K562 (cell line): Measurements from ENCODE around the gene C21orf58. TPM values are rescaled to one million over a fixed set of nuclear protein-coding genes. Genes with fewer than 3 reads are reported as not detected.

Experiments used
- ATAC-seq: fragments of 200-7000 bp; cut with Tn5 transposase; 3 replicates; pipeline ENCODE4 v1.9.1; 2020; ENCODE audit warnings: moderate library complexity
- BruUV-seq: library from RNA; stranded (reverse); fragments of 400-500 nt; replicated peaks from 2 replicates; lab custom pipeline; 2021; lab: Mats Ljungman, UMichigan
- CTCF ChIA-PET: fragments of 300-600 bp; formaldehyde crosslinking; extraction: SDS; loops from one replicate; lab custom pipeline; 2021; ENCODE audit warnings: low intra/inter-chr PET ratio; lab: Yijun Ruan, JAX
- POLR2A ChIA-PET: fragments of 300-600, 350-650 bp; sonication (Branson Sonifier 250); formaldehyde crosslinking; extraction: SDS; loops from one replicate; lab custom pipeline; 2021; ENCODE audit warnings: antibody characterized with exemption, inconsistent platforms; lab: Yijun Ruan, JAX
- DNase-seq, 4 experiments: peaks; one replicate each; pipeline versions ENCODE4 v3.0.0 to v3.0.0-alpha.2; 2011 to 2018; ENCODE audit warnings: low spot score in 3 of 4, mixed read lengths in 3 of 4; ENCODE audit errors: extremely low read depth in 1 of 4
- FAIRE-seq: peaks from 2 replicates; lab custom pipeline; 2011; peaks lifted over from hg19 to GRCh38; lab: Jason Lieb, UNC
- H2AFZ ChIP-seq: 2 replicates; pipeline ENCODE4 v1.6.0; 2011; ENCODE audit warnings: low read depth, low read length, control low read depth, inconsistent platforms
- H3K27ac ChIP-seq: fragments of 200-600 bp; 3 replicates; pipeline ENCODE4 v1.8.0; 2011; ENCODE audit warnings: low read depth, mild to moderate bottlenecking, control low read depth, inconsistent platforms, low read length, moderate library complexity, mixed read lengths; ENCODE audit errors: extremely low read depth
- H3K27me3 ChIP-seq, 2 experiments: fragments of 300-600 bp in 1 of 2; 2 replicates in 1 of 2; 3 replicates in 1 of 2; pipeline versions ENCODE4 v1.6.0 to v1.8.0; 2011; ENCODE audit warnings: inconsistent platforms in 2 of 2, low read length in 2 of 2, mild to moderate bottlenecking in 1 of 2, mixed read lengths in 1 of 2, moderate library complexity in 1 of 2; ENCODE audit not compliant: control insufficient read depth in 2 of 2, insufficient read depth in 2 of 2
- H3K36me3 ChIP-seq: fragments of 300-600 bp; 3 replicates; pipeline ENCODE4 v1.8.0; 2011; ENCODE audit warnings: mild to moderate bottlenecking, low read length, inconsistent platforms; ENCODE audit not compliant: control insufficient read depth, insufficient read depth
- H3K4me1 ChIP-seq, 2 experiments: fragments of 200-600 bp in 1 of 2; replicated peaks in 1 of 2; 2 replicates in 1 of 2; 3 replicates in 1 of 2; pipeline versions ENCODE4 v1.5.1 to v1.8.0; 2011; ENCODE audit warnings: inconsistent platforms in 2 of 2, low read length in 2 of 2, mild to moderate bottlenecking in 1 of 2, mixed read lengths in 1 of 2, moderate library complexity in 1 of 2; ENCODE audit not compliant: control insufficient read depth in 2 of 2, insufficient read depth in 2 of 2
- H3K4me2 ChIP-seq: 2 replicates; pipeline ENCODE4 v1.6.1; 2011; ENCODE audit warnings: low read length, control low read depth, inconsistent platforms, mixed read lengths; ENCODE audit not compliant: insufficient read depth
- H3K4me3 ChIP-seq: fragments of 200-600 bp; sonication (generic), shearing (Covaris generic); 2 replicates; pipeline ENCODE4 v1.5.1; 2016; ENCODE audit warnings: control low read depth, inconsistent platforms
- H3K79me2 ChIP-seq: fragments of 200-600 bp; 3 replicates; pipeline ENCODE4 v1.8.0; 2011; ENCODE audit warnings: low read length, inconsistent platforms; ENCODE audit not compliant: control insufficient read depth, insufficient read depth
- H3K9ac ChIP-seq, 2 experiments: 2 replicates each; pipeline versions ENCODE4 v1.6.0 to v1.6.1; 2011; ENCODE audit warnings: low read depth in 2 of 2, low read length in 2 of 2, control low read depth in 1 of 2, inconsistent platforms in 1 of 2, mild to moderate bottlenecking in 1 of 2, mixed read lengths in 1 of 2; ENCODE audit not compliant: insufficient read depth in 1 of 2
- H3K9me1 ChIP-seq: one replicate; pipeline ENCODE4 v1.6.0; 2011; ENCODE audit warnings: inconsistent platforms, mild to moderate bottlenecking, low read length, moderate library complexity; ENCODE audit not compliant: control insufficient read depth, insufficient read depth
- H3K9me3 ChIP-seq: replicated peaks from 2 replicates; pipeline ENCODE4 v1.5.1; 2011; ENCODE audit warnings: low read depth, low read length, inconsistent platforms; ENCODE audit not compliant: control insufficient read depth, insufficient read depth
- H4K20me1 ChIP-seq: replicated peaks from 2 replicates; pipeline ENCODE4 v1.6.1; 2011; ENCODE audit warnings: low read length, inconsistent platforms, mixed read lengths; ENCODE audit not compliant: control insufficient read depth, insufficient read depth
- CBFB ChIP-seq: sonication (generic); formaldehyde crosslinking; IDR thresholded peaks from 2 replicates; pipeline ENCODE4 v1.4.0; 2020; ENCODE audit warnings: mild to moderate bottlenecking, missing genetic modification reagents
- CC2D1A ChIP-seq: fragments of 450-650 bp; IDR thresholded peaks from 2 replicates; pipeline ENCODE4 v1.6.1; 2017; ENCODE audit warnings: mild to moderate bottlenecking
- CHCHD3 ChIP-seq: fragments of 250-450 bp; sonication (Bioruptor Pico); IDR thresholded peaks from 2 replicates; pipeline ENCODE4 v2.1.2; 2022; ENCODE audit warnings: mild to moderate bottlenecking
- HEY1 ChIP-seq: fragments of 250-450 bp; sonication (Bioruptor Pico); IDR thresholded peaks from 2 replicates; pipeline ENCODE4 v1.5.0; 2020; ENCODE audit warnings: mild to moderate bottlenecking, moderate library complexity, borderline replicate concordance
- HMGN3 ChIP-seq: IDR thresholded peaks from 2 replicates; pipeline ENCODE4 v1.6.1; 2011; ENCODE audit warnings: borderline replicate concordance, low read depth, mild to moderate bottlenecking, mixed read lengths, low read length; ENCODE audit not compliant: insufficient read length; ENCODE audit errors: extremely low read depth
- MAFF ChIP-seq: IDR thresholded peaks from 2 replicates; pipeline ENCODE4 v1.6.1; 2012; ENCODE audit warnings: low read length, improper control_type of control experiment
- POLR2B ChIP-seq: fragments of 450-650 bp; IDR thresholded peaks from 2 replicates; pipeline ENCODE4 v1.6.1; 2018; ENCODE audit warnings: low read depth; ENCODE audit not compliant: partially characterized antibody
- RCOR1 ChIP-seq, 2 experiments: IDR thresholded peaks; 2 replicates each; pipeline ENCODE4 v1.6.1; 2012; ENCODE audit warnings: low read depth in 2 of 2, low read length in 2 of 2, borderline replicate concordance in 1 of 2, improper control_type of control experiment in 1 of 2
- SP1 ChIP-seq: sonication (generic); formaldehyde crosslinking; IDR thresholded peaks from 2 replicates; pipeline ENCODE4 v1.8.1; 2022; ENCODE audit warnings: mild to moderate bottlenecking, missing genetic modification reagents
- TBP ChIP-seq: optimal IDR thresholded peaks from 2 replicates; pipeline ENCODE3; 2011; ENCODE audit warnings: low read depth, low read length, improper control_type of control experiment
- TCF7 ChIP-seq: sonication (generic); IDR thresholded peaks from 2 replicates; pipeline ENCODE4 v1.6.1; 2016; ENCODE audit warnings: antibody characterized with exemption, borderline replicate concordance
- ZNF311 ChIP-seq: fragments of 250-450 bp; sonication (Bioruptor Pico); IDR thresholded peaks from 2 replicates; pipeline ENCODE4 v1.4.0; 2020; ENCODE audit warnings: mild to moderate bottlenecking, moderate library complexity
- ZNF583 ChIP-seq: fragments of 250-450 bp; sonication (Bioruptor Pico); IDR thresholded peaks from 2 replicates; pipeline ENCODE4 v1.4.0; 2020
- WGBS: fragments of 100-300 bp; shearing (Covaris generic); methylation state at CpG from one replicate; pipeline ENCODE4 v1.1.6; 2016; ENCODE audit warnings: low coverage, mixed read lengths; ENCODE audit not compliant: insufficient coverage; ENCODE audit errors: missing lambda C conversion rate; 5-methylcytosine and 5-hydroxymethylcytosine counted together
- in situ Hi-C: fragments of 300-500 bp; cut with MboI; formaldehyde crosslinking; loops from 4 replicates; pipeline ENCODE4 v1.15.0; 2018; ENCODE audit warnings: inconsistent platforms, mixed read lengths
- intact Hi-C: fragments of 100-400 bp; cut with micrococcal nuclease; formaldehyde crosslinking; loops from 2 replicates; pipeline ENCODE4 v1.14.2; 2022
- polyA plus RNA-seq, 8 experiments: library from polyadenylated mRNA; depleted of rRNA in 4 of 8; stranded (reverse) in 5 of 8; unstranded in 3 of 8; fragments of >200 nt; fragmentation: Nextera tagmentation in 2 of 8; fragmentation: Illumina TruSeq in 1 of 8; extraction: Ambion mirVana in 2 of 8; extraction: Trizol in 1 of 8; gene quantifications; 2 replicates each; pipeline versions ENCODE4 v1.2.1 to v1.2.3, GENCODE V29; 2011 to 2014; ENCODE audit warnings: inconsistent platforms in 1 of 8, missing spikeins in 1 of 8
- total RNA-seq, 7 experiments: library from RNA; depleted of rRNA in 6 of 7; stranded (reverse); fragments of >200 nt in 6 of 7; fragmentation: Illumina TruSeq in 2 of 7; extraction: Trizol in 2 of 7; gene quantifications; 2 replicates each; pipeline versions ENCODE4 v1.2.1 to v1.2.3, GENCODE V29; 2011 to 2021; ENCODE audit warnings: low replicate concordance in 1 of 7
- TF ChIP-seq, protein P1 (sequence below): fragments of 250-450 bp; sonication (Bioruptor Pico); IDR thresholded peaks from 2 replicates; pipeline ENCODE4 v1.8.0; 2022; ENCODE audit warnings: moderate library complexity, mild to moderate bottlenecking, inconsistent platforms

The C21orf58 gene
- total and polyA plus RNA-seq, 9 of the 15 experiments (the other 6 are each of a cell fraction or from before 2014, with no cell fraction given) = 1.2 to 30.5 (median 12.4) TPM

DNA sequence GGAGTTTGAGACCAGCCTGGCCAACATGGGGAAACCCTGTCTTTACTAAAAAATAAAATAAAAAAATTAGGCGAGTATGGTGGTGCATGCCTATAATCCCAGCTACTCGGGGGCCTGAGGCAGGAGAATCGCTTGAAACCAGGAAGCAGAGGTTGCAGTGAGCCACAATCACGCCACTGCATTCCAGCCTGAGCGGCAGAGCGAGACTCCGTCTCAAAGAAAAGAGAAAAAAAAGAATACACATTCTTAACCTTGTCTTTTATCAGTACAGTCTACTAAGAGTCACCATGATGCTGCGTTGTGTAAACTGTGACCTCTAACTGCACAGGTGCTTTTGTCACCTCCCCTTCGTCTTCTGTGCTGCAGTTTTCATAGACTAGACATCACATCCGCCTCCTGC, 37.5 kb upstream of the C21orf58 start:
- Histone ChIP-seq H3K36me3 (peaks cover 79% of the 10 kb centered on the region; the same call in 2 of the 3 replicates), H4K20me1 (no peaks in the 10 kb centered on the region), H3K79me2 (no peaks in the 10 kb centered on the region), H3K9me1 (peaks cover 9% of the 10 kb centered on the region), H3K4me1 (peaks cover 0 to 12% of the 10 kb centered on the region in 2 experiments; a peak in 1 of 5 replicates), H3K27ac (no peak overlapping the region), H3K27me3 (no peaks in the 10 kb centered on the region), H3K9ac (no peak overlapping the region), H2AFZ (no peak overlapping the region), H3K9me3 (no peaks in the 10 kb centered on the region), H3K4me2 (no peak overlapping the region), H3K4me3 (no peak overlapping the region)
- TF ChIP-seq HMGN3 = no peak
- TF ChIP-seq CBFB (CRISPR knock-in tag) = no peak
- TF ChIP-seq SP1 (CRISPR knock-in tag) = no peak
- no peak for TF ChIP-seq HEY1 (CRISPR knock-in tag)
- no peak for TF ChIP-seq ZNF311 (CRISPR knock-in tag)
- TF ChIP-seq ZNF583 (CRISPR knock-in tag) = no peak
- no peak for TF ChIP-seq CHCHD3
- TF ChIP-seq, protein P1, sequence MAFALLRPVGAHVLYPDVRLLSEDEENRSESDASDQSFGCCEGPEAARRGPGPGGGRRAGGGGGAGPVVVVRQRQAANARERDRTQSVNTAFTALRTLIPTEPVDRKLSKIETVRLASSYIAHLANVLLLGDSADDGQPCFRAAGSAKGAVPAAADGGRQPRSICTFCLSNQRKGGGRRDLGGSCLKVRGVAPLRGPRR = no peak
- TF ChIP-seq MAFF = no peak
- TF ChIP-seq TBP = no peak
- TF ChIP-seq RCOR1 (IDR thresholded peaks at IDR 0.05; ENCODE audit: borderline replicate concordance in 1 of 2, low read depth in 2 of 2, low read length in 2 of 2) = no peak
- TF ChIP-seq CC2D1A = no peak
- no peak for TF ChIP-seq TCF7
- no peak for TF ChIP-seq POLR2B
- BruUV-seq = no TSS peak
- no peak for DNase-seq
- no peak for ATAC-seq
- WGBS = 82% methylated on average over 10 of the region's 10 CpGs
- CTCF ChIA-PET = no interaction called here
- in situ Hi-C loops = no loop called here
- intact Hi-C loops = no loop called here
- FAIRE-seq = no peak
- POLR2A ChIA-PET = no interaction called here
